Measurements from ENCODE around the gene KRT34.

DNA sequence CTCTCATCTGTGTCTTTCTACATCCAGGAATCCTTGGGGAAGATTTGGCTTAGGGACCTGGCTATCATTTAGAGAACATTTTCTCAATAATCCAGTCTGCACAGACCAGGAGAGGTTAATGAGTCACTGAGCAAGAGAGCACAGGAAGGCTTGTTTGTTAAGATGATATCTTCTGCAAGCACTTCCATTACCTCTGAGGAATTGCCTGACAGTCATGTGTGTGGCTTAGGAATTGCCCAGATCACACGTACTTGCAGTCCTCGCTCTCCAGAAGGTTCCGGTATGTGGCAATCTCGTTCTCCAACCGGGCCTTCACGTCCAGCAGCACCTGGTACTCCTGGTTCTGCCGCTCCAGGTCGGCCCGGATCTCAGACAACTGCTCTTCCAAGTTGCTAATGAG lies 39.0 kb upstream of the KRT34 start:
- TF ChIP-seq EZH2phosphoT487 (IDR thresholded peaks at IDR 0.05; ENCODE audit: insufficient read depth, low read depth) (no peak), EZH2 (IDR thresholded peaks at IDR 0.05; ENCODE audit: insufficient read depth, poor library complexity, severe bottlenecking) (no peak)

All from GM23248 (cell line).